OCI-LY7 (cell line): Measurements from ENCODE around the gene PPP2R2B. TPM values are rescaled to one million over a fixed set of nuclear protein-coding genes. Genes with fewer than 3 reads are reported as not detected.

Experiments used
- BruUV-seq: library from RNA; stranded (reverse); fragments of 400-500 nt; replicated peaks from 2 replicates; lab custom pipeline; 2021; lab: Mats Ljungman, UMichigan
- CTCF ChIA-PET: fragments of 300-600 bp; sonication (Branson Sonifier 250); formaldehyde crosslinking; loops from one replicate; lab custom pipeline; 2022; ENCODE audit warnings: antibody characterized with exemption; ENCODE audit not compliant: unreplicated experiment; lab: Charles Lee
- POLR2A ChIA-PET: fragments of 300-600 bp; sonication (Branson Sonifier 250); formaldehyde crosslinking; loops from one replicate; lab custom pipeline; 2022; ENCODE audit warnings: antibody characterized with exemption; lab: Charles Lee
- DNase-seq: peaks from one replicate; pipeline ENCODE4 v3.0.0-alpha.2; 2015; ENCODE audit warnings: low spot score
- H2AFZ ChIP-seq: fragments of 200-600 bp; sonication (generic), shearing (Covaris generic); 2 replicates; pipeline ENCODE4 v1.6.1; 2014; ENCODE audit warnings: mild to moderate bottlenecking, antibody characterized with exemption, low read length, moderate library complexity
- H3K27ac ChIP-seq: fragments of 200-600 bp; sonication (generic); 2 replicates; pipeline ENCODE4 v1.5.1; 2014; ENCODE audit warnings: mixed run types, low read depth, mild to moderate bottlenecking, moderate library complexity, low read length, inconsistent platforms; ENCODE audit not compliant: poor library complexity, severe bottlenecking
- H3K36me3 ChIP-seq: fragments of 200-600 bp; sonication (generic); 2 replicates; pipeline ENCODE4 v1.6.1; 2014; ENCODE audit warnings: mild to moderate bottlenecking, antibody characterized with exemption, low read length, moderate library complexity, mixed read lengths; ENCODE audit not compliant: insufficient read depth
- H3K4me1 ChIP-seq: fragments of 200-600 bp; sonication (generic); 2 replicates; pipeline ENCODE4 v1.5.1; 2014; ENCODE audit warnings: mild to moderate bottlenecking, low read length; ENCODE audit not compliant: insufficient read depth, poor library complexity, severe bottlenecking
- H3K4me2 ChIP-seq: fragments of 200-600 bp; sonication (generic); 2 replicates; pipeline ENCODE4 v1.6.1; 2014; ENCODE audit warnings: mild to moderate bottlenecking, low read length
- H3K4me3 ChIP-seq: fragments of 200-600 bp; sonication (generic); 2 replicates; pipeline ENCODE4 v1.5.1; 2014; ENCODE audit warnings: mild to moderate bottlenecking, low read depth, low read length; ENCODE audit not compliant: poor library complexity, severe bottlenecking
- H3K79me2 ChIP-seq: fragments of 200-600 bp; sonication (generic); 2 replicates; pipeline ENCODE4 v1.6.1; 2016; ENCODE audit warnings: low read depth, mild to moderate bottlenecking, low read length, moderate library complexity, mixed read lengths; ENCODE audit not compliant: insufficient read depth
- H3K9me2 ChIP-seq: fragments of 200-600 bp; sonication (generic); 2 replicates; pipeline ENCODE4 v1.6.1; 2016; ENCODE audit warnings: mild to moderate bottlenecking, low read length, mixed read lengths; ENCODE audit not compliant: insufficient read depth
- H3K9me3 ChIP-seq: fragments of 200-600 bp; sonication (generic); 2 replicates; pipeline ENCODE4 v1.6.1; 2014; ENCODE audit warnings: mild to moderate bottlenecking, mixed run types, low read length, mixed read lengths
- H4K20me1 ChIP-seq: fragments of 200-600 bp; sonication (generic); 2 replicates; pipeline ENCODE4 v1.6.1; 2014; ENCODE audit warnings: mild to moderate bottlenecking, antibody characterized with exemption, low read length, moderate library complexity, mixed read lengths; ENCODE audit not compliant: insufficient read depth
- CTCF ChIP-seq: fragments of 200-600 bp; sonication (generic); conservative IDR thresholded peaks from 2 replicates; pipeline ENCODE4 v1.5.1; 2014; ENCODE audit warnings: mild to moderate bottlenecking, antibody characterized with exemption, low read length, moderate library complexity, mixed read lengths
- EZH2phosphoT487 ChIP-seq: fragments of 200-600 bp; sonication (generic); IDR thresholded peaks from 2 replicates; pipeline ENCODE4 v1.6.1; 2018; ENCODE audit warnings: low read depth, borderline replicate concordance, mild to moderate bottlenecking, mixed run types, antibody characterized with exemption, low read length, moderate library complexity, mixed read lengths
- intact Hi-C: fragments of 100-400 bp; cut with micrococcal nuclease; formaldehyde crosslinking; loops from one replicate; pipeline ENCODE4 v1.10.0; 2022; ENCODE audit not compliant: unreplicated experiment
- total RNA-seq, 2 experiments: library from RNA; depleted of rRNA in 1 of 2; stranded (reverse); fragments of >200 nt in 1 of 2; shearing (Covaris generic) in 1 of 2; gene quantifications; 2 replicates each; pipeline ENCODE4 v1.2.3, GENCODE V29; 2014 to 2022

PPP2R2B gene
- total RNA-seq, 2 experiments from 2014 or later: not detected

- no TSS peak for BruUV-seq
- Histone ChIP-seq H3K4me3 (no peak overlapping the region), H4K20me1 (no peaks in the 10 kb centered on the region), H3K9me2 (no peaks in the 10 kb centered on the region), H3K9me3 (no peaks in the 10 kb centered on the region), H3K4me2 (no peak overlapping the region), H3K27ac (no peak overlapping the region), H3K79me2 (no peaks in the 10 kb centered on the region), H3K4me1 (no peaks in the 10 kb centered on the region), H2AFZ (no peak overlapping the region), H3K36me3 (no peaks in the 10 kb centered on the region)
- CTCF ChIA-PET: no interaction called here
- intact Hi-C loops: no loop called here
- POLR2A ChIA-PET: no interaction called here
- DNase-seq: no peak
- no peak for TF ChIP-seq EZH2phosphoT487
- no peak for TF ChIP-seq CTCF
These were observed 187.6 kb downstream of the PPP2R2B start for GRCh38 chr5:146690880-146691355.

GRCh38 chr5:146687630-146688029 lies 190.9 kb downstream of the PPP2R2B start:
- Histone ChIP-seq H4K20me1 (no peaks in the 10 kb centered on the region), H3K4me2 (no peak overlapping the region), H3K27ac (no peak overlapping the region), H3K9me2 (no peaks in the 10 kb centered on the region), H3K4me1 (no peaks in the 10 kb centered on the region), H3K79me2 (no peaks in the 10 kb centered on the region), H3K36me3 (no peaks in the 10 kb centered on the region), H3K9me3 (no peaks in the 10 kb centered on the region), H2AFZ (no peak overlapping the region), H3K4me3 (no peak overlapping the region)
- intact Hi-C loops: no loop called here
- ChIA-PET CTCF (no interaction called here), POLR2A (interaction anchor here (1.1 to 1.2 kb wide), 2 partner anchors 12 to 144 kb away, joined by 4 to 6 read pairs; no protein-coding TSS in a partner anchor)
- BruUV-seq: no TSS peak
- no peak for TF ChIP-seq EZH2phosphoT487
- no peak for TF ChIP-seq CTCF
- no peak for DNase-seq

- no peaks in the 10 kb centered on the region for H4K20me1 ChIP-seq
- TF ChIP-seq CTCF (no peak), EZH2phosphoT487 (no peak)
- no peak overlapping the region for H3K4me3 ChIP-seq
- intact Hi-C loops: no loop called here
- no peaks in the 10 kb centered on the region for H3K36me3 ChIP-seq
- H3K9me2 ChIP-seq: no peaks in the 10 kb centered on the region
- ChIA-PET CTCF (no interaction called here), POLR2A (no interaction called here)
- H3K4me2 ChIP-seq: no peak overlapping the region
- H3K9me3 ChIP-seq: no peaks in the 10 kb centered on the region
- no peak overlapping the region for H3K27ac ChIP-seq
- no peak for DNase-seq
- H3K79me2 ChIP-seq: no peaks in the 10 kb centered on the region
- H3K4me1 ChIP-seq: no peaks in the 10 kb centered on the region
- BruUV-seq: no TSS peak
- H2AFZ ChIP-seq: no peak overlapping the region
These were observed 194.7 kb downstream of the PPP2R2B start for GRCh38 chr5:146683861-146684260.
